GM12892 (cell line): ENCODE measurements around the gene ERMARD.

Experiments
- POLR2A ChIP-seq: IDR thresholded peaks from 2 replicates; pipeline ENCODE4 v1.6.1; 2011; ENCODE audit warnings: low read depth, low read length, control low read depth
- POLR2AphosphoS5 ChIP-seq: IDR thresholded peaks from 2 replicates; pipeline ENCODE4 v1.6.1; 2011; ENCODE audit warnings: low read depth, low read length, control low read depth

GRCh38 chr6:169824848-169825557 lies 73.6 kb downstream of the ERMARD start:
- no peak for TF ChIP-seq POLR2AphosphoS5
- TF ChIP-seq POLR2A, result no peak
